ENCODE data around the gene NCOR1.
"Not testable (repeated sequence)": the region's sequence is repeated elsewhere in the genome, so short reads cannot be mapped to it uniquely, and the experiment has no call there.

The NCOR1 gene

GRCh38 chr17:16217002-16217635 lies 1.8 kb upstream of the NCOR1 start, which contains the start of gene PIGL:
PIGL (plus strand) TSS chr17:16217210; CDS start chr17:16217227, 17 bp downstream.
- peak; percentile 83 for DNase-seq (ENCODE audit: extremely low spot score)
- CTCF ChIA-PET: interaction anchor here (0.9 to 3.3 kb wide), 5 partner anchors 8 to 87 kb away, joined by 3 to 11 read pairs (median 5); no protein-coding TSS in a partner anchor
- TF ChIP-seq, protein P1, sequence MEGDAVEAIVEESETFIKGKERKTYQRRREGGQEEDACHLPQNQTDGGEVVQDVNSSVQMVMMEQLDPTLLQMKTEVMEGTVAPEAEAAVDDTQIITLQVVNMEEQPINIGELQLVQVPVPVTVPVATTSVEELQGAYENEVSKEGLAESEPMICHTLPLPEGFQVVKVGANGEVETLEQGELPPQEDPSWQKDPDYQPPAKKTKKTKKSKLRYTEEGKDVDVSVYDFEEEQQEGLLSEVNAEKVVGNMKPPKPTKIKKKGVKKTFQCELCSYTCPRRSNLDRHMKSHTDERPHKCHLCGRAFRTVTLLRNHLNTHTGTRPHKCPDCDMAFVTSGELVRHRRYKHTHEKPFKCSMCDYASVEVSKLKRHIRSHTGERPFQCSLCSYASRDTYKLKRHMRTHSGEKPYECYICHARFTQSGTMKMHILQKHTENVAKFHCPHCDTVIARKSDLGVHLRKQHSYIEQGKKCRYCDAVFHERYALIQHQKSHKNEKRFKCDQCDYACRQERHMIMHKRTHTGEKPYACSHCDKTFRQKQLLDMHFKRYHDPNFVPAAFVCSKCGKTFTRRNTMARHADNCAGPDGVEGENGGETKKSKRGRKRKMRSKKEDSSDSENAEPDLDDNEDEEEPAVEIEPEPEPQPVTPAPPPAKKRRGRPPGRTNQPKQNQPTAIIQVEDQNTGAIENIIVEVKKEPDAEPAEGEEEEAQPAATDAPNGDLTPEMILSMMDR (IDR thresholded peaks at IDR 0.05; ENCODE audit: control extremely low read depth, extremely low read depth, low read depth, missing control alignments): no peak
- POLR2A ChIA-PET: interaction anchor here (0.7 kb wide), 1 partner anchor 134 kb away, joined by 3 read pairs; no protein-coding TSS in a partner anchor

- not testable (repeated sequence) for DNase-seq (ENCODE audit: extremely low spot score)
- POLR2A ChIA-PET: interaction anchor here (0.7 kb wide), 1 partner anchor 135 kb away, joined by 3 read pairs; no protein-coding TSS in a partner anchor
- CTCF ChIA-PET: interaction anchor here (0.9 to 3.3 kb wide), 5 partner anchors 7 to 70 kb away, joined by 3 to 11 read pairs (median 5); no protein-coding TSS in a partner anchor
Observed at GRCh38 chr17:16216341-16217001, 1.1 kb upstream of the NCOR1 start.

DNA sequence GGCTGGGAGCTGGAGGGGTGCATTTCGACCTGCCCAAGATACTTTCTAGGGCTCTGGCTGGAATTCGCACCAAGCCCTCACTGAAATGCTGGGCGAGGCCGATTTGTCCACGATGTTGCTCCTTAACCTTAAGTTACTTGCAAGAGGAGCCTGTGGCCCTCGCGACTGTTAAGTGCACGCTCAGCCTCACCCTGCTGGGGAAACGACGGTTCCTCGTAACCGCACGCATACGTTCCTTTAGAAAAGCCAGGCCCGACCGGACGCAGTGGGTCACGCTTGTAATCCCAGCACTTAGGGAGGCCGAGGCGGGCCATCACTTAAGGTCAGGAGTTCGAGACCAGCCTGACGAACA lies 607 bp upstream of the NCOR1 start:
- peak; percentile 38 for DNase-seq (ENCODE audit: extremely low spot score)

GRCh38 chr17:16215002-16215272 lies 397 bp downstream of the NCOR1 start:
- ChIA-PET POLR2A (no interaction called here), CTCF (interaction anchor here (1.1 to 1.8 kb wide), 5 partner anchors 9 to 70 kb away, joined by 3 to 6 read pairs (median 4); no protein-coding TSS in a partner anchor)
- TF ChIP-seq, protein P1 (IDR thresholded peaks at IDR 0.05; ENCODE audit: control extremely low read depth, extremely low read depth, low read depth, missing control alignments): no peak
- peak; percentile 52 for DNase-seq (ENCODE audit: extremely low spot score)

More for the DNA sequence above, 607 bp upstream of the NCOR1 start:
- ChIA-PET CTCF (interaction anchor here (0.9 to 3.3 kb wide), 6 partner anchors 8 to 71 kb away, joined by 3 to 11 read pairs (median 4); no protein-coding TSS in a partner anchor), POLR2A (no interaction called here)
- TF ChIP-seq, protein P1 (IDR thresholded peaks at IDR 0.05; ENCODE audit: control extremely low read depth, extremely low read depth, low read depth, missing control alignments): no peak

DNA sequence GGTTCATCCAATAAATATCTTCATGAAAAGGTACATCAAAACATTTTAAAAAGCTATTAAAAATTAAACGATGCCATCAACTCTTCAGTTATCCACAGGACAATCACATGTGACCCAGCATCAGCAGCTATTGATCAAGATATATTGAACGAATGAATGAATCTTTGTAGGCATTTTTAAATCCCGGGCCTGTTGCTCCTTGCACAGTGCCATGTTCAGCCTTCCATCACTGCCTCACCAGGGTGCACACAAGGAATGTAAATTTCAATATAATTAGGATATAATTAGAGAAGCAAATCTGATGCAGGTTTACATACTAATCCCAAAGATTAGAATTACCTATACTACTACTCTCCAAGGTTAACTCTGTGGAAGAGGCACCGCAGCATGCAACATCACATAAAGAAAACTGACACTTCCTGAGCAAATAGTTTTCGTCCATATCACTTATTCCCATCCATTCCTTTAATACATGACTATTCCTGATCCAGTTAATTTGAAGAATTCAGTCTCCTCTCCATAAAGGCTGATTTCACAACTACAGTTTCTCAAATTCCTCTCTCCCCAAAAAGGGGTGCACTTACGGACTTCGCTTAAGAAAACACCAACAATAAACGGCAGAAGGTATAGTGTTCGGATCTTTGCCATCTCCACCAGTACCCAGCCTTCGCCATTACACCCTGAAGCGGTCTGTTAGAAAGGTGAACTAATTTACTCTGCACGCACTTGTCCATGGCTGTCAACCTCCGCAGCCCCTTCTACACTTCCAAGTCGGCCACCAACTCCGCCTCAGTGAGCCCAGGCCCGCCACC lies 938 bp downstream of the NCOR1 start:
- DNase-seq (ENCODE audit: extremely low spot score): no peak
- TF ChIP-seq, protein P1 (IDR thresholded peaks at IDR 0.05; ENCODE audit: control extremely low read depth, extremely low read depth, low read depth, missing control alignments): no peak
- CTCF ChIA-PET: interaction anchor here (1.2 to 1.8 kb wide), 3 partner anchors 9 to 71 kb away, joined by 4 to 6 read pairs (median 4); no protein-coding TSS in a partner anchor
- POLR2A ChIA-PET: no interaction called here

DNA sequence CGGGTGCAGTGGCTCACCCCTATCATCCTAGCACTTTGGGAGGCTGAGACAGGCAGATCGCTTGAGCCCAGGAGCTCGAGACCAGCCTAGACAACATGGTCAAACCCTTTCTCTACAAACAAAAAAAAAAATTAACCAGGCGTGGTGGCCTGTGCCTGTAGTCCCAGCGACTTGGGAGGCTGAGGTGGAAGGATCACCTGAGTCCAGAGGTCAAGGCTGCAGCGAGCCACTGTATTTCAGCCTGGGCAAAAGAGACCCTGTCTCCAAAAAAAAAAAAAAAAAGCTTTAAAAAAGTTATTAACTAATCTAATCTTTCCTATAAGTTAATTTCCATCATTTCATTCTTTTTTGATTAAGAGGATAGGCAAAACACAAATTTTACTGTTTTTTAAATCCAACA lies 2.5 kb downstream of the NCOR1 start:
- POLR2A ChIA-PET: interaction anchor here (0.6 kb wide), 1 partner anchor 109 kb away, joined by 3 read pairs; no protein-coding TSS in a partner anchor
- no peak for DNase-seq (ENCODE audit: extremely low spot score)
- TF ChIP-seq, protein P1 (IDR thresholded peaks at IDR 0.05; ENCODE audit: control extremely low read depth, extremely low read depth, low read depth, missing control alignments): no peak
- CTCF ChIA-PET: no interaction called here

Measured in GM10248 (cell line).